Dedifferentiated amniotic fluid mesenchymal stem cell (primary cell): Measurements from ENCODE around the gene PTPA.

ENCODE experiments used
- DNase-seq: peaks from one replicate; pipeline ENCODE4 v3.0.0-alpha.2; 2016; ENCODE audit errors: extremely low spot score

Gene PTPA

DNA sequence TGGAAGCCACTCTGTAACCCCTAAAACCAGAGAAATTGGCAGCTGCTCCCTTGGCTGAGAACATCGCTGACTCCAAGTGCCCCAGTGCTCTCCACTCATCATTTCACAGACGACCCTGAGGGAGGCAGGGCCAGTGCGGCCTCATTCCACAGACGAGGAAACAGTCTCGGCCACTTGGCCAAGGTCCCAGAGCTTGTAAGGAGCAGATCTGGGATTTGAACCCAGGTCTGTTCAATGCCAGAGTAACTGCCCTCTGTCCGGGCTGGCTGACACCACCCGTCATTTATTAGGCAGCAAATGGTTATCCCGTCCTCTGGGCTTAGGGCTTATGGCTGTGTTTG is 86.7 kb downstream of the PTPA start:
- no peak for DNase-seq
